ENCODE measurements around the gene SLC35D2.

Gene SLC35D2

DNA sequence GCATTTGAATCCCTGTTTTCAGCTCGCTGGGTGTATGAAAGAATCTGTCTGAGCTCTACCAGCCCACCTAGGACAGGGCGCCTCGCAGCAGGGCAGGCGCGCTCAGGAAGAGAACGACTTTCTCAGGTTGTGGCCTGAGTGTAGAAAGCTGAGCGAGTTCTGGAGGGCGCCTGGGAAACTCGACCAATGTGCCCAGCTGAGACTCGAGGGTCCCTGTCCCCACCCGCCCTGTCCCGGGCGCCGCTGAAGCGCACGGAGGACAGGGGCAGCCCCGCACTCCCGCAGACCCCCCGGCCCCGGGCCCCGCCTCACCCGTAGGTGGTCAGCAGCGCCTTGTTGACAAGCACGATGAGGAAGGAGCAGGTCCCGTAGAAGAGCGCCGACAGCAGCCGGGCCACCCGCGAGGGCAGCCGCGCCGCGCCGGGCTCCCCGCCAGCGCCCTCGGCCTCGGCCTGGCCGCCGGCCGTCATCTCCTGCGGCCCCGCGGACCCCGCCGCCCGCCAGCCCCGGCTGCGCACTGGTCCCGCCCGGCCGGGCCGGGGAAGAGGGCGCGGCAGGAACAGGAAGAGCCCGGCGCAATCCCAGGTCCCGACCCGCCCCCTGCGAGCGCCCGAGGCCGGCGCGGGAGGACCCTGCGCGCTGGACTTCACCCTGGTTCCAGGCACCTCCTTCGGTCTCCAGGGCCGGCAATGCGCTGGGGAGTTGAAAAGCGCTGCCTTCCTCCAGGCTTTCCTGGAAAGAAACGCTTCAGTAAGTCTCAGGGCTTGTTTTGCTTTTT, at the start of gene SLC35D2:
Gene SLC35D2 (minus strand): TSS at position 547 of the 778 bp plus-strand sequence. CDS start 77 bp downstream, at position 470.
- no peak for DNase-seq (ENCODE audit: low read depth)

DNA sequence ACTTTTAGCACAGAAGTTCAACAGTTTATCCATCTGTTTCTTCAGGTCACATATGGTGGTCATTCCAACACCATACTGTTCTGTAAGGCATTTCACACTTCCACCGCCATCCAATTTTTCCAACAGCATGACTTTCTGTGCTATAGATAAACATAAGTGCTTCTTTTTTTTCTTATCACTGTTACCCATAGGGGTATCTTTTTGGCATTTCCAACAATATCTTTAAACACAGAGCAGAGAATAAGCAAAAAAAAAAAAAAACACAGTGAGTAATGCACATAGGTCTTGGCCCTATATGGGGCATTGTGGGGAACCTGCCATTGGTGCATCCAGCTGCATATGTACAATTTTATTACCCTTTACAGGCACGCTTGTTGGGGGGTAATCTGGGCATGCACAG, 46.9 kb upstream of the SLC35D2 start:
- DNase-seq (ENCODE audit: low read depth), result no peak

DNA sequence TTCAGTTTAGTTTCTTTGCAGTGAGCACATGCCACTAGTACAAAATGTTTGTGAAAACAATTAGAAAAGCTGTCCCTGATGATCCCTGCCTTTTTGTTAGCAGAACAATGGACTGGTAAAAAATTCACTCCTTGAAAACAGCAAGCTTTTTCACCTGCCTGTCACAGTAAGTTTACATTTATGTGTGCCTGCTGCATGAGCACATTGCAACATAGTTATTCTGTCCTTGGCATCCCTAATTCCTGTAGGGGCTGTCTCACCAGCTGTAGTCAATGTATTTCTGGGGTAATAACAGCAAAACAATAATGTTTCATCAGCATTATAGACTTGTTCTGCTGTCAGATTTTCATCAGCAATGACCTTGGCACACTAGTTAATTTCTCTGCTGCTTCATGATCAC, 46.2 kb upstream of the SLC35D2 start:
- no peak for DNase-seq (ENCODE audit: low read depth)

DNA sequence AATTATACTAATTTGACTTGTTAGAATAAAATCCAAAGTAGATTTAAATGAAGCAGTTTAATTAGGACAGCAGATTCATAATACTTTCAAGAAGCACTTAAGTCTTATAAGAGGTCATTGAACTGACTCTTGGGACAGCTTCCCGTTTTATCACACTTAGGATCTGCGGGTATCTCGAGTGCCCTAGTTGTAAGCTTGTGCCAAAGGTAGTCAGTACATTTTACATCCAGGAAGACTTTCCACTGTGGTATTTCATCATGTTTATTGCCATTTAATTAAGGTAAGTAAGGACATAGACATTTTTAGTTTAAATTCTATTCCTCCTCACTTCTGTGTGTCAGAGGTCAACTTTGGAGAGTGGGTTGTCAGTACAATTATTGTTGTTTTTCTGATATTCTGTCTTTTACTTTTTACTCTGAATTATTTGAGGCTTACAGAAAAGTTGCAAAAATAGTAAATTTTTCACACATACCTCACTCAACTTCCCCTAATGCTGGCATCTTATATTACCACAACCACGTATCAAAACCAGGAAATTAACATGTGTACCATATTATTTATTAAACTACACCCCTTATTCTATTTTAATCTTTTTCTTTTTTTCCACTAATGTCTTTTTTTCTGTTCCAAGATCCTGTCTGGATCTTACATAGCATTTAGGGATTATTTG, 42.1 kb upstream of the SLC35D2 start:
- no peak for DNase-seq (ENCODE audit: low read depth)

DNA sequence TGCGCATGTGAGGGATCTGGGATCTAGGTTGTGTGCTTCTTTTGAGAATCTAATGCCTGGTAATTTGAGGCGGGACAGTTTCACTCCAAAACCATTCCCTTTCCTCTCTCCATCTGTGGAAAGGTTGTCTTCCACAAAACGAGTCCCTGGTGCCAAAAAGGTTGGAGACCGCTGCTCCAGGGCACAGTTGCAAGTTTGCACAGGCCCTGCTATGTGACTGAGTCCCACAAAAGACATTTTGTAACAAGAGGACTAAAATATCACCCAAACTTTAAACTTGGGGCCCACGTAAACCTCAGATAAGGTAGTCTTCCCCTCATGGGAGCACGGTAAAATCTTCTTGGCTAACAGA, 40.5 kb upstream of the SLC35D2 start:
- no peak for DNase-seq (ENCODE audit: low read depth)

DNA sequence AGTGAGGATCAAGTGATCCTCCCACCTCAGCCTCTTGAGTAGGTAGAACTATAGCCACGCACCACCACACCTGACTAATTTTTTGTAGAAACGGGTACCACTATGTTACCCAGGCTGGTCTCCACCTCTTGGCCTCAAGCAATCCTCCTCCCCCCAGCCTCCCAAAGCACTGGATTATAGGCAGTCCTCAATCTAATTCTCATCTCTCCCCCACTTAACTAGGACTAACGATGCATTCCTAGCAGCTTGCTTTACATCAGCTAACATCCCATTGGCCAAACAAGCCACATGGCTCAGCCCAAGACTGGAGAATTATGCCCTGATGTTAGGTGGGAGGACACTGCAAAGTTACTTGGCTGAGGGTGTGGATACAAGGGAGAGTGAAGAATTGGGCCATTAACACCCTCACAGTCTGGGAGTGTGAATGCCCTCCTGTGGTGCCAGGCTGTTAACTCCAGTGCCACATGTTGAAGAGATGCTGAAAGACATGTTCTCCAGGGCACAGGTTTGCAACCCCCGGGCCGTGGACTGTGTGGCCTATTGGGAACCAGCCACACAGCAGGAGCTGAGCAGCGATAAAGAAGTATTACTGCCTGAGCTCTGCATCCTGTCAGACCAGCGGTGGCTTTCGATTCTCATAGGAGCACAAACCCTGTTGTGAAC, 39.9 kb upstream of the SLC35D2 start:
- no peak for DNase-seq (ENCODE audit: low read depth)

DNA sequence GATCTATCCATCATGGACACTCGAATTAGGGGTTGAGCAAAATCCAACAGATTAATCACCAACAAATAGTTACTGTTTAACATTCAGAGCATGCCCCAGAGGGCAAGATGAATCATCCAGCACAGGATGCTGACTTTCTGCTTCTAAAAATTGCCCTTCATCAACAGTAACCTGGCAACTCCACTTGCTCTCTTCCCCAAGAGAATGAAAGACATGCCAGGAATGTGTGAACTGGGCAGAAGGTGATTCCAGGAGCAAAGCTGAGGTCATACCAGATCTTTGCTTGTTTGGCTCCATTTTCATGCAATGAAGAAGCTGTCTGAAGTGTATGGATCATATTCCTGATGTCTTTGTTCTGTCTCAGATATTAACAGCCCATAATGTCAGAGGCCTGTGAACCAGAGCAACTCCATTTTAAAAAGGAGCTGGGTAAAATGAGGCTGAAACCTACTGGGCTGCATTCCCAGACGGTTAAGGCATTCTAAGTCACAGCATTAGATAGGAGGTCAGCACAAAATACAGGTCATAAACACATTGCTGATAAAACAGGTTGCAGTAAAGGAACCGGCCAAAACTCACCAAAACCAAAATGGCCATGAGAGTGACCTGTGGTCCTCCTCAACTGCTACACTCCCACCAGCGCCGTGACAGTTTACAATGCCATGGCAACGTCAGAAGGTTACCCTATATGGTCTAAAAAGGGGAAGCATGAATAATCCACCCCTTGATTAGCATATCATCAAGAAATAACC, 37.1 kb upstream of the SLC35D2 start:
- no peak for DNase-seq (ENCODE audit: low read depth)

DNA sequence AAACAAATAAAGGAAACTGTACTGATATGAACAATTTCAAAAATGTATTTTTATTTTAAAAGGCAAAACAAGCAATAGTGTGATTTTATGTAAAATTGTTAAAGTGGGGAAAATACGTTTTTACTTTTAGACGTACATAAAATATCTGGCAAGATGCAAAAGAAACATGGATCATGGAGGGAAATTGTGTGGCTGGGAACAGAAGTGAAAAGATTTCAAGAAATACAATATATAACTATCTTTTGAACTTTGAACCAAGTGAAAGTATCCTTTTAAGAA, 36.1 kb upstream of the SLC35D2 start:
- DNase-seq (ENCODE audit: low read depth), result no peak

DNA sequence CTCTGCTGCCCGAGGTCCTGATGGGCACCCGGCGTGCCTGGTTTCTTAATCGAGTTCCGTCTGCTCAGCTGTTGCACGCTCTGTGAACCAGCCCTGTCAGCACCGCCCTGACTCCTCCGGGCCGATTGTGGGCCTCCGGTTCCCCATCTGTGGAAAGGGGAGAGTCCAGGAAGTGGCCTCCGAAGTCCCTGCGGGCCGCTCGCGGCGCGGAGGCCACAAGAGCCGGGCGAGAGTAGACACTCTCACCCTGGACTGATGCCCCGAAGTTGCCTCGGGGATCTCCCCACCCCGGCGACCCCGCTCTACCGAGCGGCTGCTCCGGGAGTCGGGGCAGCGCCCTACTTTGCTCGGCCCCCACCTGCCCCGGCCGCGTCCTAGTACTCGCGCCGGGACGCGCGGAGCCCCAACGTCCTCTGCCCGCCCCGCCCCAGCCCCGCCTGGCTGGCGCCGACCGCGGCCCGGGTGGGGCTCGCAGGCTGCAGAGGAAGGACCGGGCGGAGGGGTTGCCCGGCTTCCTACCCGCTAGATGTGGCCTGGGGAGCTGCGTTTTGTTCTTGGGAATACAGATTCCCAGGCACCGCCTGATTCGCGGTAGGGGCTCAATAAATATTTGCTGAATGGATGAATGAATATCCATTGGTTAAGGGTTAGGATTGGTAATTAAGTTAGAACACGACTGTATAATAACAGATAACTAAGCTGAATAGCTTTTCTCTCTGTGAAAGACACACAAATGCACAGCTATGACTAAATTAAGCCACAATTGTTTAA, 35.6 kb upstream of the SLC35D2 start:
- DNase-seq (ENCODE audit: low read depth), result peak; percentile 27

DNA sequence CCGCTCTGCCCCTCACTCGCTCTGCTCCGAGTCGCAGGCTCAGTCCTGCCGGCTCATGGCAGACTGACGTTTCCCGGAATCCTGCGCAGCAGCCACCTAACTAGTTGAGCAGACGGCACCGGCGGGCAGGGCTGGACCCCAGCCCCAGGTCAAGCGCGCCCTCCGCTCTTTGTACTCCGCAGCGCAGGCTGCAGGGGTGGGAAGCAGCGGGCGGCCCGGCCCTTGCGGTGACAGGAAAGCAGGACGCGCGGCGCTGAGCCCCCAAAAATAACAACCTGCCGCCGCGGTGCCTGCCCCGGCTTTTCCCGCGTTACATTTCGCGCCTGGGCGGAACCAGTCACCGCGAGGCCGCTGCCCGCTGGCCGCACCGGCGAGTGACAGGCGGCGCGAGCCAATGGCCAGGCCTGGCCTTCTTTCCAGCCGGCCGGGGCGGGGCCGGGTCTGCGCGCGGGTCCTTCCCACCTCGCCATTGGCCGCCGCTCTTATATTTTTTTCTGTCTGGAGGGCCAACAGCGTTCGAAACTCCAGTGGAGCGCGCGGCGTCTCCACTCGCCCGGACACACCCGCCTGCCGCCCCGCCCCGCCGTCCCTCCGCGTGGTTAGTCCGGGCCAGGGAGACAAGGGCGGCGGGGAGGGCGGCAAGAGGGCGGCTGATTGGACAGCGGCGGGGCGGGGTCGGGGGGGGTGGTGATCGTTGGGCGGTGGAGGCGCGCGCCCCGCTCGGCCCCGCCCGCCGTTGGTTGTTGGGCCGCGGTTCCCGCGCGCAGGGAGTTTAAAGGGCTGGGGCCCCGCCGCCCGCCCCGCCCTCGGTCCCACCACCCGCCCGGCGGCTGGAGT, 34.8 kb upstream of the SLC35D2 start, which contains the start of gene ZNF367:
Gene ZNF367 (minus strand): TSS at position 288 of the 837 bp plus-strand sequence. CDS start 338 bp downstream, outside the sequence.
- peak; percentile 90 for DNase-seq (ENCODE audit: low read depth)

DNA sequence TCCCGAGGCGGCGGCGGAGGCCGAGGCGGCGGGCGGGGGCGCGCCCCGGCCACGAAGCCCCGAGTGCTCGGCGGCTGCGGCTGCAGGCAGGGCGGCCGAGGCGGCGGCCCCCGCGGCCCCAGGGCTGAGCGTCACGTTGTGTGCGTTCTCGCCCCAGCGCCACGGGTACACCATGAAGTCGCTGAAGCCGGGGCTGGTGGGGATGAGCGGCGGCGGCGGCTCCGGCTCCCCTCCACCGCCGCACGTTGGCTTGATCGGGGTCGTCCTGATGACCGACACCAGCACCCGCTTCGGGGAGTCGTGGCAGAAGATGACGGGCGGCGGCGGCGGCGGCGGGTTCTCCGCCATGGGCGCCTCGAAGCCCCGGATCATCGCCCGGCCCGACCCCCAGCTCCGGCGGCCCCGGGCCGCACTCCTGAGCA, 34.2 kb upstream of the SLC35D2 start:
- DNase-seq (ENCODE audit: low read depth), result no peak

DNA sequence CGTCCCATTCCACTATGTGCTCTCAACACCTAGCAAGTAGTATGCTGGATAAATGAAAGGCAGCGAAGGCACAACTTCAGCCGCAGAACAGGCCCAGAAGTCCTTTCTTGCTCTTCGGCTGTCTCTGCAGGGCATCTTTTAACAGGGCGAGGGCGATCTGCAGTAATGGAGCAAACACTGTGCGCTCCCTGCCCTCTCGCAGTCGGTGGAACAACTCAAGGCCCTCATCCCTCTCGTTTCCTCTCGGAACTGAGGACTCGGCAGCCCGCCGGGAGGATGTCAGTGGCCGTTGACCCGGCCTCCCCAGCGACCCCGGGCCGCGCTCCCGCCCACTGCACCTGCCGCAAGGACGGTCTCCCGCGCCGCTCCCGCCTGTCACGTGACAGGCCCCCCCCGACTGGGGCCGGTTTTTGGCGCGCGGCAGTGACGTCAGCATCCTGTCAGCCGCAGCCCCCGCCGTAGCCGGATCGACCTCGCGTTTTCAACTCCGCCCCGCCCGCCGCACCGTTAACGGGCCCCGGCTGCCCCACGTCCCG, 33.6 kb upstream of the SLC35D2 start:
- peak; percentile 91 for DNase-seq (ENCODE audit: low read depth)

DNA sequence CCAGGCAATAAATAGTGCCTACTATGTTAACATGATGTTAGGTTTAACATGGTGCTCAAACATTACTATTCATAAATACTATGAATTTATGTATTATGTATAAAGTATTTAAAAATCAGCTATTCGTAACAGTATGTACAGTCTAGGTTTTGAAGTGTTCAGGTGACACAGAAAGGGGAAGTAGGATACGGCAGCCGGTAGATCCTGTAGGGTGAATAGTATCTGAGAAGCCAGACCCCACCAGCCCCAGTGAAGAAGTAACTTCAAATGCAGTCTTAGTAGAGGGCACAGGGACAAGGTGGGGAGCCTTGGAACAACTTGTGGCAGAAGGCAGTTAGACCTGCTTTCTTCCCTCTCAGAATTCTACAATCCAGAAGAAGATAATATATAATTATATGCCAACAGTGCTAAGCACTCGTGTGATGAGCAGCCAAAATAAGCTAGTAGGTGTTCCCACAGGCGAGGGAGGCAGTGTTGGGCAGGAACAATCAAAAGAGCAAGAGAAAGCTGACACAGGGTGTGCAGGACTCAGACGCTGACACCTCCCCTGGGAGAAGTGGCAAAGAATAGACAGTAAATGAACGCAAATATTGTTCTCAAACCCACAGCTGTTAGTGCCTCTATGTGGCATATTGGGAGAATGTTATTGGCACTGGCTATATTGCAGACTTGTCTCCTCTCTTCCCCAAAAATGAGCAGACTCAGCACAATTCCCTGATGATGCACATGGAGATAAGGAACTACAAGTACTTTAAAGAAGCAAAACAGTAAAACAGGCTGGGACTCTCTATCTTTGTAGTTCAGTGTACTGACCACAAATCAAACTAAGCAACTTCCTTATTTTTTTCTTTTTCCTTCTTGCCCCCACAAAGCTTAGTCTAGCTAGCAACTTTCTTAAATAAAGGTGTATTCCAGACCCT, 30.1 kb upstream of the SLC35D2 start:
- DNase-seq (ENCODE audit: low read depth), result no peak

DNA sequence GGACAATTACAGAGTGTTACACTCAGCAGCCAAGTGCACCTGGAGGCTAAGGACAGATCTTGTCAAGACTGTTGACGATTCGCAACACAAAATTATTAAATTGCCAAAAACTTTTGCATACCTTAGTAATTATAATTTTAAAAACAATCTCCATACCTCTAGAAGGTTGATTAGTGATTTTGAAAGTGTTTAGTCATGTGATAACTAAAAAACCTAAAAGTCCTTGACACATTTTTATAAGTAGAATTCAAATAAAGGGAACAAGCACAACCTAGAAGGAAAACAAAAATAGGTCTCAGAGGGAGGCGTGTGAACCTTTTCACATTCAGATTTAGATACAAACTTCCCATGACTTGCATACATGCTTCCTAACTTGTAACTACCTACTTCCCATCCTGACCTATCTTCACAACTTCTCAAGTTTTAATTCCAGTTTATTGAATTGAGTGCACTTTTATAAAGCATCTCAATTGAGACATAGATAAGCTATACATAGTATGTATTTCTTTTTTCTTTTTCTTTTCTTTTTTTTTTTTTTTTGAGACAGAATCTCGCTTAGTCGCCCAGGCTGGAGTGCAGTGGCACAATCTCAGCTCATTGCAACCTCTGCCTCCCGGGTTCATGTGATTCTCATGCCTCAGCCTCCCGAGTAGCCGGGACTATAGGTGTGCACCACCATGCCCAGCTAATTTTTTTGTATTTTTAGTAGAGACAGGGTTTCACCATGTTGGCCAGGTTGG, 28.8 kb upstream of the SLC35D2 start:
- no peak for DNase-seq (ENCODE audit: low read depth)

DNA sequence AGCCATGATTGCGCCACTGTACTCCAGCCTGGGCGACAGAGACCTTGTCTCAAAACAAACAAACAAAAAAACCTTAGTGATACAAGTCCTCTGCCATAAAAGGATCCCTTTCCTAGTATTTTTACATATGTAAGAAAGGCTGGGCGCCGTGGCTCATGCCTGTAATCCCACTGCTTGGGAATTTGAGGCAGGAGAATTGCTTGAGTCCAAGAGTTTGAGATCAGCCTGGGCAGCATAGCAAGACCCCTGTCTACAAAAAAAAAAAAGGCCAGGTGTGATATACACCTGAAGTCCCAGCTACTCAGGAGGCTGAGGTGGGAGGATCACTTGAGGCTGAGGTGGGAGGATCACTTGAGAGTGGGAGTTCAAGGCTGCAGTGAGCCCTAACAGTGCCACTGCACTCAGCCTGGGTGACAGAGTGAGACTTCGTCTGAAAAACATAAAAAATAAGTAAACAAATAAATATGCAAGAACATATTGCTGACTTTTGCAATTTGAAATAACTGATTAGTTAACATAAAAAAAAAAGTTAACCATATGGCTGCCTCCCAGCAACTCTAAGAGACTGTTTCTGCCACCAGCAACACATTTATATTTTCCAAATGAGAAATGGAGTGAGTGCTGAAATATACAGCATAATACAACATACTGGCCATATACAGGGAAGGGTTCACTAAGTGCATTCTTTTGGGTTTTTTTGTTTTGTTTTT, 27.8 kb upstream of the SLC35D2 start:
- DNase-seq (ENCODE audit: low read depth), result no peak

DNA sequence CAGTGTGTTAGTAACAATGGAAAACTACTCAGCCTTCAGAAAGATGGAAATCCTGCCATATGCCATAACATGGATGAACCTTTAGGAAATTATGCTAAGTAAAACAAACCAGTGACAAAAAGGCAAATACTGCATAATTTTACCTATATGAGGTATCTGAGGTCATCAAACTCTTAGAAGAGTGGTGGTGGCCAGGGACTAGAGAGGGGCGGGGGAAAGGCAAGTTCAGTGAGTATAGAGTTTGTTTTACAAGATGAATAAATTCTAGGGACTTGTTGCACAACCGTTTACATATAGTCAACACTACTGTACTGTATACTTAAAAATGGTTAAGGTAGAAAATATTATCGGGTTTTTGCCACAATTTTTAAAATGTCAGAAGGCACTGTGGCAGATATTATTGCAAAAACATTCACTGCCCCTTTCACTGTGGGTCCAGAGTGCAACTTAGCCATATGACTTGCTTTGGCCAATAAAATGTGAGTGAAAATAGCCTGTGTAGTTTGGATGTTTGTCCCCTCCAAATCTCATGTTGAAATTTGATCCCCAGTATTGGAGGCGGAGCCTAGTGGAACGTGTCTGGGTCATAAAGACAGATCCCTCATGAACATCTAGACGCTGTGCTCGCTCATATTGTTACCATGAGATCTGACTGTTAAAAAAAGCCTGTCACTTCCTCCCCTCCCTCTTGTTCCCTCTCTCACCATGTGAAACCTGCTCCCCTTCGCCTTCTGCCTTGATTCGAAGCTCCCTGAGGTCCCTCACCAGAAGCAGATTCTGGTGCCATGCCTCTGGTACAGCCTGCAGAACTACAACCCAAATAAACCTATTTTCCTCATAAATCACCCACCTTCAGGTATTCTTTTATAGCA, 25.1 kb upstream of the SLC35D2 start:
- no peak for DNase-seq (ENCODE audit: low read depth)
